Nephron (organoid): ENCODE results near the gene VWA5B1.
A peak's percentile ranks its signal among the peaks of the same experiment; 100 is the strongest.

ENCODE experiments used
- H3K27ac Mint-ChIP-seq, 3 experiments: 2 replicates each; pipeline ENCODE4 v1.8.0; 2020; ENCODE audit warnings: mixed read lengths in 3 of 3, mild to moderate bottlenecking in 2 of 3, moderate library complexity in 1 of 3
- H3K27me3 Mint-ChIP-seq: 2 replicates; pipeline ENCODE4 v1.8.0; 2021; ENCODE audit warnings: low read depth, mild to moderate bottlenecking, moderate library complexity, mixed read lengths
- H3K36me3 Mint-ChIP-seq: 2 replicates; pipeline ENCODE4 v1.8.0; 2020; ENCODE audit warnings: low read depth, mixed read lengths
- H3K4me1 Mint-ChIP-seq: 2 replicates; pipeline ENCODE4 v1.8.0; 2020; ENCODE audit warnings: mixed read lengths
- H3K4me3 Mint-ChIP-seq, 3 experiments: 2 replicates each; pipeline ENCODE4 v1.8.0; 2020; ENCODE audit warnings: mild to moderate bottlenecking in 3 of 3, mixed read lengths in 3 of 3, moderate library complexity in 2 of 3
- H3K9me3 Mint-ChIP-seq: 2 replicates; pipeline ENCODE4 v1.8.0; 2020; ENCODE audit warnings: mixed read lengths
- TF ChIP-seq, protein P1 (sequence below), 3 experiments: fragments of 200-600 bp; sonication (generic); IDR thresholded peaks; one replicate each; pipeline ENCODE4 v1.5.0; 2021; ENCODE audit warnings: antibody characterized with exemption in 3 of 3; ENCODE audit not compliant: unreplicated experiment in 3 of 3

The VWA5B1 gene

DNA sequence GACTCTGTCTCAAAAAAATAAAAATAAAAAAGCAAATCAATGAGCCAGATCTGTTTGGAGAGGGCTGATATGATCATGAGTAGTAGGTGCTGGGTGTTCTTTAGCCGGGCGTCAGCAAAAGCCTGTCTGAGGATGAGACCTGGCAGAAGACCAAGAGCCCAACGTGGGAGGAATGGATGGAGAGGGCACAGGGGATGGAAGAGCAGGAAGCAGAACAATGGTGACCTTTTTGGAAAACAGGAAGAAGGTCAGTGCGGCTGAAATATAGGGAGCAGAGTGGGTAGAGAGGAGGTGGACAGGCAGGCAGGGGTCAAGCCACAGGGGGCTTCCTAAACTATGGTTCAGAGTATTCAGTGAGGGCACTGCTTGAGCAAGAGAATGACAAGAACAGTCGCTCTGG is 30.9 kb downstream of the VWA5B1 start:
- no peak overlapping the region for H3K27ac Mint-ChIP-seq
- H3K36me3 Mint-ChIP-seq: no peaks in the 10 kb centered on the region
- H3K4me1 Mint-ChIP-seq: peaks cover 36% of the 10 kb centered on the region
- TF ChIP-seq, protein P1, sequence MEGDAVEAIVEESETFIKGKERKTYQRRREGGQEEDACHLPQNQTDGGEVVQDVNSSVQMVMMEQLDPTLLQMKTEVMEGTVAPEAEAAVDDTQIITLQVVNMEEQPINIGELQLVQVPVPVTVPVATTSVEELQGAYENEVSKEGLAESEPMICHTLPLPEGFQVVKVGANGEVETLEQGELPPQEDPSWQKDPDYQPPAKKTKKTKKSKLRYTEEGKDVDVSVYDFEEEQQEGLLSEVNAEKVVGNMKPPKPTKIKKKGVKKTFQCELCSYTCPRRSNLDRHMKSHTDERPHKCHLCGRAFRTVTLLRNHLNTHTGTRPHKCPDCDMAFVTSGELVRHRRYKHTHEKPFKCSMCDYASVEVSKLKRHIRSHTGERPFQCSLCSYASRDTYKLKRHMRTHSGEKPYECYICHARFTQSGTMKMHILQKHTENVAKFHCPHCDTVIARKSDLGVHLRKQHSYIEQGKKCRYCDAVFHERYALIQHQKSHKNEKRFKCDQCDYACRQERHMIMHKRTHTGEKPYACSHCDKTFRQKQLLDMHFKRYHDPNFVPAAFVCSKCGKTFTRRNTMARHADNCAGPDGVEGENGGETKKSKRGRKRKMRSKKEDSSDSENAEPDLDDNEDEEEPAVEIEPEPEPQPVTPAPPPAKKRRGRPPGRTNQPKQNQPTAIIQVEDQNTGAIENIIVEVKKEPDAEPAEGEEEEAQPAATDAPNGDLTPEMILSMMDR (IDR thresholded peaks at IDR 0.05; ENCODE audit: unreplicated experiment in 3 of 3): no peak
- H3K4me3 Mint-ChIP-seq: no peak overlapping the region
- H3K9me3 Mint-ChIP-seq: no peaks in the 10 kb centered on the region
- H3K27me3 Mint-ChIP-seq: peaks cover 38% of the 10 kb centered on the region

DNA sequence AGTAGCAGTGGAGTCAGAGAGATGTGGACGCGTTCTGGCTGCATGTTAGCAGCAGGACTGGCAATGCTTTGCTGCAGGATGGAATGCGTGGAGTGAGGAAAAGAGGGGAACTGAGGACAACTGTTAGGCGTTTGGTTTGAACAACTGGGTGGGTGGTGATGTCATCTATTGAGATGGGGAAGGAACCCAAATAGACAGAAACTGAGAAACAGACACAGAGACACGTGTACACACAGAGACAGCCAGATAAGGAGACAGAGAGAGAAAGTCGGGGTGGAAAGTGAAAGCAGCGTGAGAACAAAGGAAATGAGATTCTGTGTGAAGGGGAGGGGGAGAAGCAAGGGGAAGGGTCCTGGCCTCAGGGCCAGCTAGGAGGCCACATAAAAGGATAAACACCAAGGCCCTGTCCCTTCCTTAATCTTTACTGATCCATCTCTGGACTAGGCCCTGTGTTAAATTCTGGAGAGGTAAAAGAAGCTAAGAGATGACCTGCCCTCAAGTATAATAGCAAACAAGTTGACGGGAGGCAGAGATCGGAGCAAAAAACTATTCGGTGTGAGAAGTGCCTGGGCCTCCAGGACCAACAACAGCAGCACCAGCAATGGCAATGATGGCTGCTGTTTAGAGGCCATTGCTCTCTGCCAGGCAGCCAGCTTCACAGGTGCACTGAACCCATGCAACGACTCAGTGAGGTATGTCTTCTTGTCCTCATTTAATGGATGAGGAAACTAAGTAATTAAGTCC is 31.6 kb downstream of the VWA5B1 start:
- Mint-ChIP-seq H3K27me3 (peaks cover 43% of the 10 kb centered on the region), H3K27ac (peak overlapping the region in 1 of 3 experiments; percentile 26), H3K4me3 (peak overlapping the region in 1 of 3 experiments; percentile 4), H3K36me3 (no peaks in the 10 kb centered on the region), H3K4me1 (peaks cover 36% of the 10 kb centered on the region), H3K9me3 (no peaks in the 10 kb centered on the region)
- TF ChIP-seq, protein P1 (IDR thresholded peaks at IDR 0.05; ENCODE audit: unreplicated experiment in 3 of 3): no peak

DNA sequence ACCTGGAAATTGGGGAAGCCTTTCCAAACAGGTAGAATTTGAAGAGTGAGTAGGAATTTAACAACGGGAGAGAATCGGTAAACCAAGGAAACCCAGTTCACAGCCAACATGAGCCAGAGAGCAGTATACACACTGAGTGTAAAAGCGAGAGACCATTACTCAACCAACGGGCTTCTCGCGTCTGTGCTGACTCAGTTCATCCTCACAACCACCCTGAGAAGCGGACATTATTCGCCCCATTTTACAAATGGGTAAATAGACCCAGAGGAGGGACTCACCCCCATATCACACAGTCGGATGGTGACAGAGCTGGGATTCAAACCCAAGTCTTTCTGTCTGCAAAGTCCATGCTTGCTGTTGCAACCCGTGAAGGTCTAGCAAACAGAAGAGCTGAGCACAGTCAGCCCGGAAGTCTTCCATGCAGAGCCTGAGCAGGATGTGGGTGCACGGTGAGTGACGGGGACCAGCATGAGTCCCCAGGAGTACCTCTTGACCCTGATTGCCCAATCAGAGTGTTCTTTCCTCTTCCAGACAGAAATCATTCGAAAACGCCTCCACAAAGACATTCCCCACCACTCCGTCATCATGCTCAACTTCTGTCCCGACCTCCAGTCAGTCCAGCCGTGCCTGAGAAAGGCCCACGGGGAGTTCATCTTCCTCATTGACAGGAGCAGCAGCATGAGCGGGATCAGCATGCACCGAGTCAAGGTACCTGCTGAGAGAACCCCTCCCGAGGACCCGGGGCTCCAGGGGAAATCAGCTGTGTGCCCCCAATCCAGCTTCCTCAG is 32.3 kb downstream of the VWA5B1 start:
- Mint-ChIP-seq H3K27ac (no peak overlapping the region), H3K9me3 (no peaks in the 10 kb centered on the region), H3K27me3 (peaks cover 50% of the 10 kb centered on the region), H3K36me3 (no peaks in the 10 kb centered on the region), H3K4me3 (no peak overlapping the region), H3K4me1 (peaks cover 36% of the 10 kb centered on the region)
- TF ChIP-seq, protein P1 (IDR thresholded peaks at IDR 0.05; ENCODE audit: unreplicated experiment in 3 of 3): no peak

DNA sequence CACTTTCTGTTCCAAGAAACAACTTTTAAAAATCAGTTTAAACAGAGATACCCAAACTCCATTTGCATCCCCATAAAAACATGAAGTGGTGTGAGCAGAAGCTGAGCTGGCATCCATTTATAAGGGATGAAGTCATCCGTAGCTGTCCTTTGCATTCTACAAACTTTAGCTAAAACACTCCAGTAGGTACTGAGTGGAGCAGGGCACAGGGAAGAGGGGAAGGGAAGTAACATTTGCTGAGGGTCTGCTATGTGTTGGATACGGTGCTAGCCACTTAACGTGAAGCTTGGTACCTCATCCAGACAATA is 32.9 kb downstream of the VWA5B1 start:
- TF ChIP-seq, protein P1 (IDR thresholded peaks at IDR 0.05; ENCODE audit: unreplicated experiment in 3 of 3): no peak
- H3K36me3 Mint-ChIP-seq: no peaks in the 10 kb centered on the region

DNA sequence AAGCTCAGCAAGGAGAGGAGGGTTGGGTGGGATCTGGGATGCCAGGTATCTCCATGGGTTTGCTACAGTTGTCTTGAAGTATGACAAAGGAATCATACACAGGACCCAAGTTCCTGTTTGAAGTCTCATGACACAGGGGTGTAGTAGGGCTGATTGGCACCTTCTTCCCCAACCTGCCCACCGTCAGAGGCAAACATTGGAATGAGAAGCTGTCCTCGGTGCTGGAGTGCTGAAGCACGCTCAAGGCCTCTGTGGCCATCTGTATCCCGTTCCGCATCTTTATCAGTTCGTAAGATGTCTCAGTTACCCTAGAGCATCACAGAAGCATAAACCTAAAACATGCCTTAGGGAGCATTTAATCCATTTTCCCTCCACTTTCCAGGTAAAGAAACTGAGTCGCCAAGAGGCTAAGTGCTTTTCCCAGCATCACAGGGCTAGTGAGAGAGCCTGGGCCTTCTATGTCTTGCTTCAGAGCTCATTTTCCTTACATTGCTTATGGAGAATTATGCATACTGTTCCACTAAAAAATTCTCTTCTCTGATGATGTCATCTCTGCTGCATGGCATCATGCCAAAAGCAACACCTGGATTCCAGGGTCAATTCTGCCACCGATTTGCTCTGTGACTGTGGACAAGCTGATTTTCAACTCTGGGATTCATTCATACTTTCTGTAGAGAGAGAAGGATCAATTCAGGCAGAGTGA is 34.2 kb downstream of the VWA5B1 start:
- TF ChIP-seq, protein P1 (IDR thresholded peaks at IDR 0.05; ENCODE audit: unreplicated experiment in 3 of 3): no peak
- no peaks in the 10 kb centered on the region for H3K9me3 Mint-ChIP-seq
- no peaks in the 10 kb centered on the region for H3K36me3 Mint-ChIP-seq
- H3K27ac Mint-ChIP-seq: peak overlapping the region in 2 of 3 experiments; percentile 34 to 40
- H3K27me3 Mint-ChIP-seq: peaks cover 47% of the 10 kb centered on the region
- peaks cover 36% of the 10 kb centered on the region for H3K4me1 Mint-ChIP-seq
- no peak overlapping the region for H3K4me3 Mint-ChIP-seq

More for the DNA sequence above, 32.9 kb downstream of the VWA5B1 start:
- peaks cover 36% of the 10 kb centered on the region for H3K4me1 Mint-ChIP-seq
- no peak overlapping the region for H3K4me3 Mint-ChIP-seq
- H3K27ac Mint-ChIP-seq: no peak overlapping the region
- peaks cover 53% of the 10 kb centered on the region for H3K27me3 Mint-ChIP-seq
- no peaks in the 10 kb centered on the region for H3K9me3 Mint-ChIP-seq
